Coronary artery (tissue), 2 donors: ENCODE results near the gene SLC12A9.

Source experiments
- DNase-seq: peaks from one replicate; pipeline ENCODE4 v3.0.0-alpha.2; 2017; ENCODE audit warnings: low spot score
- H3K27ac ChIP-seq, 2 donors: fragments of 200-600 bp; sonication (generic); one replicate each; pipeline ENCODE4 v1.5.1; 2016 to 2019
- H3K4me3 ChIP-seq: fragments of 200-600 bp; sonication (generic); 2 replicates; pipeline ENCODE4 v1.5.1; 2016; ENCODE audit warnings: mild to moderate bottlenecking, moderate library complexity
- CTCF ChIP-seq: fragments of 200-600 bp; sonication (generic); IDR thresholded peaks from one replicate; pipeline ENCODE4 v1.5.1; 2019; ENCODE audit warnings: antibody characterized with exemption

SLC12A9 gene

GRCh38 chr7:100886936-100887515 is 34.5 kb downstream of the SLC12A9 start:
- DNase-seq = no peak
- no peak for TF ChIP-seq CTCF
- H3K4me3 ChIP-seq = no peak overlapping the region
- peak overlapping the region in 1 of 2 donors; percentile 47 for H3K27ac ChIP-seq

GRCh38 chr7:100887516-100888290 is 35.2 kb downstream of the SLC12A9 start:
- no peak for DNase-seq
- TF ChIP-seq CTCF = no peak
- H3K4me3 ChIP-seq = no peak overlapping the region
- H3K27ac ChIP-seq = peak overlapping the region in 1 of 2 donors; percentile 47

- Histone ChIP-seq H3K4me3 (peak overlapping the region; percentile 86), H3K27ac (peak overlapping the region in 1 of 2 donors; percentile 98)
- DNase-seq = no peak
- no peak for TF ChIP-seq CTCF
Observed at GRCh38 chr7:100888291-100888987, 35.9 kb downstream of the SLC12A9 start.

- peak within 1 kb of the TSS; percentile 57 to 98 for H3K27ac ChIP-seq
- DNase-seq = no peak
- no peak for TF ChIP-seq CTCF
- H3K4me3 ChIP-seq = peak within 1 kb of the TSS; percentile 86
Observed at GRCh38 chr7:100888988-100889750, 36.7 kb downstream of the SLC12A9 start, which contains the start of gene UFSP1. Gene UFSP1, minus strand, starts transcription at chr7:100889715. Its CDS starts 444 bp downstream, at chr7:100889271.

GRCh38 chr7:100890653-100891567 is 38.4 kb downstream of the SLC12A9 start:
- DNase-seq = no peak
- peak overlapping the region; percentile 86 for H3K4me3 ChIP-seq
- no peak for TF ChIP-seq CTCF
- peak overlapping the region; percentile 57 to 98 for H3K27ac ChIP-seq
